ENCODE data around the gene POLH. TPM values are rescaled to one million over a fixed set of nuclear protein-coding genes. Genes with fewer than 3 reads are reported as not detected.

The POLH gene
- total RNA-seq = 16.2 TPM

GRCh38 chr6:43575772-43576551, at the start of gene POLH, which contains the start of gene XPO5:
Gene POLH (plus strand): TSS chr6:43576185. CDS start chr6:43582320, 6,135 bp downstream.
Gene XPO5 (minus strand): TSS chr6:43576038. CDS start chr6:43575864, 174 bp downstream.

DNA sequence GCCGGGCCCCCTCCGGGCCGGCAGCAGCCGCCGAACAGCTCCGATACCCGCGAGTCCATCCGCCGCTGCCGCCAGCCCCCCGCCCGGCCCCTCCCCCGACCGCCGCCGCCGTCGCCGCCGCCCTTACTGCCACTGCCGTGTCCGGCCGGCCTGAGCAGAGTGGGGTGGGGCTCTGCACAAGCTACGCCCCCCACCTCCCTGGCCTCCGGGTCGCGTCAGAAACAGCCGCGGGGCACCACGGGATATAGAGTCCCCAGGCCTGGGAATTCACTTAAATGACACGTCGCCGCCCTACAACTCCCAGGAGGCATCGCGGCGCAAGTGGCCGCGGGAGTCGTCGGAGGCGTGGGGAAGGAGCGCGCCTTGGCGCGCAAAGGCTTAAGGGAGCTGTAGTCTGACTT, 53.1 kb downstream of the POLH start, which contains the start of gene GTPBP2:
Gene GTPBP2 (minus strand): TSS at position 161 of the 401 bp plus-strand sequence. CDS start 102 bp downstream, at position 59.

GRCh38 chr6:43635387-43636307, 59.7 kb downstream of the POLH start, which contains the start of gene MAD2L1BP:
Gene MAD2L1BP (plus strand): TSS chr6:43635840. CDS start chr6:43635876, 36 bp downstream.

GRCh38 chr6:43644940-43645612, 69.1 kb downstream of the POLH start, which contains the start of gene RSPH9:
Gene RSPH9 (plus strand): TSS chr6:43645036. CDS start chr6:43645099, 63 bp downstream.

Small RNA genes lying within 50 kb of the gene (small RNA-seq; reads per million reads assigned to genes)
- gene RF00426 (ENCODE audit: low replicate concordance) = not detected

Other genes starting within 250 kb of the POLH start
- gene ZNF318, start 206.5 kb upstream of the POLH start, total RNA-seq = 15.3 TPM
- 18.5 TPM for gene ABCC10, start 148.6 kb upstream of the POLH start, total RNA-seq
- 1.3 TPM for gene DLK2, start 120.6 kb upstream of the POLH start, total RNA-seq
- 25.9 TPM for gene TJAP1, start 98.6 kb upstream of the POLH start, total RNA-seq
- gene LRRC73, start 65.8 kb upstream of the POLH start, total RNA-seq = 1.6 TPM
- 83.7 TPM for gene YIPF3, start 59.3 kb upstream of the POLH start, total RNA-seq
- gene POLR1C, start 59.1 kb upstream of the POLH start, total RNA-seq = 28.6 TPM
- 27.6 TPM for gene XPO5, start 147 bp upstream of the POLH start, total RNA-seq
- 37.1 TPM for gene GTPBP2, start 53.1 kb downstream of the POLH start, total RNA-seq
- gene MAD2L1BP, start 59.7 kb downstream of the POLH start, total RNA-seq = 20.3 TPM
- gene RSPH9, start 68.9 kb downstream of the POLH start, total RNA-seq = 1.2 TPM
- gene MRPS18A, start 111.6 kb downstream of the POLH start, total RNA-seq = 54.2 TPM
- 207 TPM for gene VEGFA, start 194.0 kb downstream of the POLH start, total RNA-seq